Lung (tissue), 12 donors: ENCODE measurements around the gene GATA3. TPM values are rescaled to one million over a fixed set of nuclear protein-coding genes. Genes with fewer than 3 reads are reported as not detected.

Experiments used
- ATAC-seq: fragments of 200-7000 bp; cut with Tn5 transposase; one replicate; pipeline ENCODE4 v1.9.1; 2020; ENCODE audit warnings: moderate number of reproducible peaks; ENCODE audit not compliant: insufficient read depth, low FRiP score
- DNase-seq, 3 donors: peaks; one replicate each; pipeline ENCODE4 v3.0.0-alpha.2; 2013 to 2017
- H3K27ac ChIP-seq, 2 donors: one replicate each; pipeline ENCODE4 v1.5.1; 2013; ENCODE audit warnings: mild to moderate bottlenecking in 2 of 2, moderate library complexity in 2 of 2, control low read depth in 1 of 2, inconsistent platforms in 1 of 2, low read depth in 1 of 2, low read length in 1 of 2
- H3K27me3 ChIP-seq, 3 donors: one replicate each; pipeline ENCODE4 v1.5.1; 2013; ENCODE audit warnings: low read length in 2 of 3; ENCODE audit not compliant: control insufficient read depth in 3 of 3, insufficient read depth in 3 of 3
- H3K36me3 ChIP-seq, 4 donors: one replicate each; pipeline ENCODE4 v1.5.1; 2013; ENCODE audit warnings: low read length in 4 of 4, mild to moderate bottlenecking in 1 of 4, moderate library complexity in 1 of 4; ENCODE audit not compliant: control insufficient read depth in 4 of 4, insufficient read depth in 4 of 4
- H3K4me1 ChIP-seq, 5 donors: one replicate each; pipeline ENCODE4 v1.5.1; 2013; ENCODE audit warnings: low read length in 5 of 5, mild to moderate bottlenecking in 2 of 5, moderate library complexity in 1 of 5; ENCODE audit not compliant: control insufficient read depth in 5 of 5, insufficient read depth in 5 of 5
- H3K4me3 ChIP-seq: one replicate; pipeline ENCODE4 v1.5.1; 2013; ENCODE audit warnings: mild to moderate bottlenecking, control low read depth, moderate library complexity
- H3K9ac ChIP-seq, 2 donors: one replicate each; pipeline ENCODE4 v1.5.1; 2013; ENCODE audit warnings: low read length in 2 of 2, control low read depth in 1 of 2; ENCODE audit not compliant: insufficient read depth in 1 of 2
- H3K9me3 ChIP-seq, 4 donors: one replicate each; pipeline ENCODE4 v1.5.1; 2013; ENCODE audit warnings: low read length in 3 of 4, mild to moderate bottlenecking in 1 of 4, moderate library complexity in 1 of 4; ENCODE audit not compliant: control insufficient read depth in 4 of 4, insufficient read depth in 3 of 4
- CTCF ChIP-seq: IDR thresholded peaks from 2 replicates; pipeline ENCODE4 v1.5.1; 2012; ENCODE audit warnings: mild to moderate bottlenecking; ENCODE audit errors: control extremely low read depth, extremely low read depth
- WGBS, 2 donors: extraction: QIAGEN DNeasy Blood & Tissue Kit; methylation state at CpG; one replicate each; pipeline ENCODE4 v1.1.7; 2013; 5-methylcytosine and 5-hydroxymethylcytosine counted together
- polyA plus RNA-seq, 2 donors: library from polyadenylated mRNA; stranded (reverse); fragments of 200-250 nt; gene quantifications; one replicate each; pipeline ENCODE4 v1.2.1, GENCODE V29; 2013
- total RNA-seq, 2 donors: library from RNA; depleted of rRNA in 1 of 2; stranded (reverse); fragments of >200 nt in 1 of 2; gene quantifications; one replicate each; pipeline ENCODE4 v1.2.1, GENCODE V29; 2014 to 2021
- donor health status: control.
- donor health status: control.
- donor health status: Bipolar disorder and iron deficiency.
- donor health status: healthy.
- donor health status: DM: yes; HTN: yes; CAD: no.

GATA3 gene
- total and polyA plus RNA-seq, 4 donors, result 0.94 to 3.4 (median 1.8) TPM

GRCh38 chr10:8032558-8032957 lies 21.9 kb upstream of the GATA3 start:
- no peak overlapping the region for H3K27ac ChIP-seq
- ATAC-seq (no peak), DNase-seq (no peak)
- H3K36me3 ChIP-seq, result no peaks in the 10 kb centered on the region
- H3K9ac ChIP-seq, result no peak overlapping the region
- H3K9me3 ChIP-seq, result no peaks in the 10 kb centered on the region
- TF ChIP-seq CTCF, result no peak
- H3K27me3 ChIP-seq, result peaks cover 0 to 69% (median 60%) of the 10 kb centered on the region in 3 donors
- peaks cover 0 to 18% (median 5%) of the 10 kb centered on the region in 5 donors for H3K4me1 ChIP-seq
- WGBS, 2 donors, result 90 to 94% methylated on average over 7 of the region's 7 CpGs
- no peak overlapping the region for H3K4me3 ChIP-seq

GRCh38 chr10:8033812-8034465 lies 20.5 kb upstream of the GATA3 start:
- H3K4me1 ChIP-seq, result peaks cover 0 to 18% (median 5%) of the 10 kb centered on the region in 5 donors
- DNase-seq, result peak in 1 of 3 donors; percentile 24
- TF ChIP-seq CTCF, result no peak
- no peak for ATAC-seq
- H3K9ac ChIP-seq, result no peak overlapping the region
- 5 to 11% methylated on average over 43 to 45 of the region's 45 CpGs for WGBS, 2 donors
- peaks cover 0 to 83% (median 74%) of the 10 kb centered on the region in 3 donors for H3K27me3 ChIP-seq
- H3K27ac ChIP-seq, result no peak overlapping the region
- no peaks in the 10 kb centered on the region for H3K9me3 ChIP-seq
- H3K36me3 ChIP-seq, result no peaks in the 10 kb centered on the region
- no peak overlapping the region for H3K4me3 ChIP-seq

GRCh38 chr10:8034466-8035005 lies 20.0 kb upstream of the GATA3 start:
- 2 to 4% methylated on average over 32 to 37 of the region's 37 CpGs for WGBS, 2 donors
- no peaks in the 10 kb centered on the region for H3K36me3 ChIP-seq
- no peak overlapping the region for H3K4me3 ChIP-seq
- DNase-seq (peak in 1 of 3 donors; percentile 13), ATAC-seq (no peak)
- TF ChIP-seq CTCF, result no peak
- no peaks in the 10 kb centered on the region for H3K9me3 ChIP-seq
- peaks cover 1 to 89% (median 80%) of the 10 kb centered on the region in 3 donors for H3K27me3 ChIP-seq
- H3K4me1 ChIP-seq, result peaks cover 0 to 18% (median 5%) of the 10 kb centered on the region in 5 donors
- no peak overlapping the region for H3K9ac ChIP-seq
- H3K27ac ChIP-seq, result no peak overlapping the region
